ENCODE data around the gene TAB3. TPM values are rescaled to one million over a fixed set of nuclear protein-coding genes. Genes with fewer than 3 reads are reported as not detected.

TAB3 gene, protein sequence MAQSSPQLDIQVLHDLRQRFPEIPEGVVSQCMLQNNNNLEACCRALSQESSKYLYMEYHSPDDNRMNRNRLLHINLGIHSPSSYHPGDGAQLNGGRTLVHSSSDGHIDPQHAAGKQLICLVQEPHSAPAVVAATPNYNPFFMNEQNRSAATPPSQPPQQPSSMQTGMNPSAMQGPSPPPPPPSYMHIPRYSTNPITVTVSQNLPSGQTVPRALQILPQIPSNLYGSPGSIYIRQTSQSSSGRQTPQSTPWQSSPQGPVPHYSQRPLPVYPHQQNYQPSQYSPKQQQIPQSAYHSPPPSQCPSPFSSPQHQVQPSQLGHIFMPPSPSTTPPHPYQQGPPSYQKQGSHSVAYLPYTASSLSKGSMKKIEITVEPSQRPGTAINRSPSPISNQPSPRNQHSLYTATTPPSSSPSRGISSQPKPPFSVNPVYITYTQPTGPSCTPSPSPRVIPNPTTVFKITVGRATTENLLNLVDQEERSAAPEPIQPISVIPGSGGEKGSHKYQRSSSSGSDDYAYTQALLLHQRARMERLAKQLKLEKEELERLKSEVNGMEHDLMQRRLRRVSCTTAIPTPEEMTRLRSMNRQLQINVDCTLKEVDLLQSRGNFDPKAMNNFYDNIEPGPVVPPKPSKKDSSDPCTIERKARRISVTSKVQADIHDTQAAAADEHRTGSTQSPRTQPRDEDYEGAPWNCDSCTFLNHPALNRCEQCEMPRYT
- polyA plus RNA-seq (2013, experiment 1 of 2; ENCODE audit: insufficient read length), result 12.1 TPM
- polyA plus RNA-seq (2013, experiment 2 of 2; ENCODE audit: insufficient read length), result 10.1 TPM

DNA sequence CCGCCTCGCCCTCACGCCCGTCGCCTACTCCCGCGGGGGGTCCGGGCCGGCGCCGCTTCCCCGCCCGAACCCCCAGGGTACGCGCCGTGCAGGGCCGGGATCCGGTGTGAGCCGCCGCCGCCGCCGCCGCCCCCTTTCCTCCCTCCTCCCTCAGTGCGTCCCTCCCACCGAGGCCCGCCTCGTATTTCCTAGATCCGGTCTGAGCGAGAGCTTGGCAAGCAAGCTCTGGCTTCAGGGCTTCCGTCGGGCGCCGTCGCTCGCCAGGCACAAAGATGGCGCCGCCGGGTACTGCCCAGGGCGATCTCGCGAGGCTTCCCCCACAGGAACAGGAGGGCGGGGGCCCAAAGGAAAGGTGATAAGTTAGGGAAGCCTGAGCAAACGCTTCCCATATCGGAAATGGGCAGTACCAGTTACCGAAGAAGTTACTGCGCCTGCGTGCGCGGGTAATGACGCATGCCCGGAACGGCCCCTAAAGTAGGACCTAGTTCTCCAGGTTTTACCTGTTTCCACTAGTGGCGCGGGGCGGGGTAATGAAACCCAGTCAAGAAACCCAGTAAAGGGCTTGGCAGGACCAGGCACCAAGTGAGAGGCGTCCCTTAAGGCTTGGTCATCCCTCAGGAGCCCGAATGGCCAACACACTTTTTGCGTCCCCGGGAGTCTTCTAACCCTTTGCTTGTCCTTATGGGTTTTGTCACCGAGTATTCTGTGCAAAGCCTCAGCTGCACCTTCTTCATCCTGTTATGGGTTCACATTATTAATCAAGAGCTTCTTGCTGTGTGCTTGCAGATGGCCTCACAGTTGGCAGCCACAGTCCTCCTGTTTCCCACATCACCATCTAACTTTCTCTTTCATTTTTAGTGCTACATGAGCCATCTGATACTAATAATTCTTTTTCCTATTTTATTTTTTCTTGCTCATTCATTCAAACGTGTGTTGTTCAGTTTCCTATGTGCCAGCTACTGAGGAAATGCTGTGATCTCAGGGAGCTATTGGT, at the start of gene TAB3:
TSS of gene TAB3 (minus strand) at position 108 of the 994 bp plus-strand sequence. CDS start 29,666 bp downstream, outside the sequence.
- peak; percentile 97 for DNase-seq

DNA sequence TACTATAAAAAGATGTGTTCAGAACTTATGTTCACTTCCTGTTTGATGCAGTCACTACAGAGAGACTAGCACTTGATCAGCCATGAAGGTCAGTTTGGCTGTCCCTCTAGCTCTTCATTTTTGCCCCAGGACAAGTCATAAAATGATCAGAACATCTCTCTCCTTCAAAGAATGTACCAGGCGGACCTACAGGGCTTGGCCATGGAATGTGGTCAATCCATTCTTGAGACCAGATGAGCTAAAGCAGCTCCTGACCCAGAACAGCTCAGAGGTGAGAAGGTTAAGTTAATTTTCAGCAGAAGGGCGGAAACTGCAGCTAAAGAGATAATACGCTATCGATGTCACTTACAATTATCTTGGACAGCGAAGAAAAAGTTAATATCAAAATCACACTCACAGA, 49.2 kb upstream of the TAB3 start:
- no peak for DNase-seq

DNA sequence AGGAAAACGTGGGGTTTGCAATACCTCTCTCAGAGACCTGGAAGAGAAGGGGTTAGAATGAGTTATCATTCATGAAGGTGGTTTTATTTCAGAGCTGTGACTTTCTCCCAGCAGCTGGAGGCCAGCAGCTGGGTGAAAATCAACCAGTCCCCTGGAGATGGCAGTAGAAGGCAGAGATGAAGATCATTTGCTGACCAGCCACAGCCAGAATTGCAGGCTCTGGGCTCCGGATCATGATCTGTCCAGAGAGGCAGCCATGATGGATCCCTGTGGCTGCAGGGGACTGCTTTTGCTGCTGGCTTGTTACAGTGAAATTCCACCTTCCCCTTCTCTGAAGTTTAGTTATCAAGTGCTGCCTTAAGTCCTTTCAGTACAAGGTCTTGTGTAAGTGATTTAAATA, 46.9 kb upstream of the TAB3 start:
- no peak for DNase-seq

DNA sequence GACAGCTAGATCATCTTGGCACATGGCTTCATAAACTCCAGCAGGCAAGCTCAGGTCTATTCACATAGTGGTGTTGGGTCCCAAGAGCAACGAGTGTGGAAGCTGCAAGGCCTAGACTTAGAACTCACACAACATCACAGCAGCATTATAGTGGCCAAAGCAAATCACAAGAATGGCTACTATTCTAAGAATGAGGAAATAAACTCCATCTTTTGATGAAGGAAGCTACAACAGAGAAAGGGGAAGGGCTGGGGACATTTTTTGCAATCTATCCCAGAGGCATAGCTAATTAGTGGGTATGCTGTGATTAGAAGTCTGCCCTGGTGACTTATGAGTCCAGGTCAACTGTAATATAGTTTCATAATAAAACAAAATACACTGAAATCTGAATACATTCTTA, 42.9 kb upstream of the TAB3 start:
- no peak for DNase-seq

DNA sequence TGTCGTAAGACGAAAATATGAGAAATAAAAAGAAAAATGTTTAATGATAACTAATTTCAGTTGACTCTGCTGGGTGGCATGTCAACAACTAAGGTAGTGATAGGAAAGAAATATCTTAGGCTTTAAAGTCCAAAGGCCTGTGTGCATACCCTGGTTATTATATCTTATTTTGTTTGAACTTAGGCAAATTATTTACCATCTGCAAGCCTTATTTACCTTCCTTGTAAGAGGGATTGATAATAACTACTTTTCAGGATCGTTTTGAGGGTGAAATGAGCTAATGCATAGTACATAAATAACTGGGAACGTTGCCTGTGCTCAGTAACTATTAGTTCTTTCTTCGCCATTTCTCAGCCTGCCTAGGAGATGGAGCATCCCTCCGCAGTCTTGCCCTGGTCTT, 41.6 kb upstream of the TAB3 start:
- DNase-seq, result no peak

DNA sequence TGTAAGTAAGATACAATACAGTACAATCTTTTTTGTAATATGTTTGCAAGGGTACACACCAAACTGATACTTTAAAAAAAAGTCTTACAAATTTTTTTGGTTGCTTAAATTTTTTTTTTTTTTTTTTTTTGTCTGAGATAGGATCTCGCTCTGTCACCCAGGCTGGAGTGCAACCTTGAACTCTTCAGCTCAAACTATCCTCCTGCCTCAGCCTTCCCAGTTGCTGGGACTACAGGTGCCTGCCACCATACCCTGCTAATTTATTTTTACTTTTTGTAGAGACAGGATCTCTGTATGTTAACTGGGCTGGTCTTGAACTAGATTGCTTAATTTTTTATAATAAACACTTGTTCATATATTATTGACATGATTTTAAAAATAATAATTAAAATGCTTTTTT, 41.1 kb upstream of the TAB3 start:
- DNase-seq, result no peak

DNA sequence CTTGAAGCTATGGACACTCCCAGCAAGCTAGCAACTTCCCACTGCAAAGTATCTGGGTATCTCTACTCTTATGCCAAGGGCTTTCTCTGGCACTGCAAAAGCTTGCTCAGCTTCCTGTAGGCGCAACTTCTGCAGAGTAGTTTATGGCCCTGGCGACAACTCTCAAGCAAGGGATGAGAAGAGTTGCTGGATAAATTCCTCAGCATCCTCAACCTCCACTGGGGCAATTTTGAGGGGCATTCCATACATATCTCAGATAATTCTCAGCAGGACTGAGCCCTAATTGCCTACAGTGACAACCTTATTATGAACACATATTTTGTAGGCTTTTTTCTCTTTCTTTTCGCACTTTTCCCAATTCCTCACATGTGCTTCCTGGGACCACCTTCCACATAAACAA, 31.2 kb upstream of the TAB3 start:
- DNase-seq, result peak; percentile 28

DNA sequence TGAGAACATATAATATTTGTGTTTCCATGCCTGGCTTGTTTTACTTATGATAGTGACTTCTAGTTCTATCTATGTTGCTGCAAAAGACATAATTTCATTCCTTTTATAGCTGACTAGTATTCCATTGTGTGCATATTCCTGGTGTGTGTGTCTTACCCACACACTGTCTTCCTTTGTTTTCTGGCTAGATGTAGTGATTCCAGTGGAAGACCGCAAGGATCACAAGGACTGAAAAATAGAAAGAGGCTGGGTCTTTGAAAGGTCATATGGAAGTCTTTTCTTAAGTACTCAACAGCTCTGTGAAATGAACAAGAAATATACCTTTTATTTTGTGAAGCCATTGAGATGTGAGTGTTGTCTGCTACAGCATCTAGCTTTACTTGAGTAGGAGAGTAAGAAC, 29.4 kb upstream of the TAB3 start:
- DNase-seq, result no peak

DNA sequence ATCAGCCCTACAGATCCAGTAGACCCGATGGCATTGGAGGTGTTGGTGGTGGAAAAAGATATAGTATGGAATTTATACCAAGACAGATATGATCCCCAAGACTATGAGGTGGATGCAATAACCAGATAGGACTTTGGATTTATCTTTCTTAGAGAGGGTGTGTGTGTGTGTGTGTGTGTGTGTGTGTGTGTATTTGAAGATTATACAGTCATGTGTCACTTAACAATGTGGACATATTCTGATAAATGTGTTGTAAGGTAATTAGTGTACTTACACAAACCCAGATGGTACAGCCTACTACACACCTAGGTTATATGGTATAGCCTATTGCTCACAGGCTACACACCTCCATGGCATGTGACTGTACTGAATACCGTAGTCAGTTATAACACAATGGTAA, 24.4 kb upstream of the TAB3 start:
- DNase-seq, result no peak

DNA sequence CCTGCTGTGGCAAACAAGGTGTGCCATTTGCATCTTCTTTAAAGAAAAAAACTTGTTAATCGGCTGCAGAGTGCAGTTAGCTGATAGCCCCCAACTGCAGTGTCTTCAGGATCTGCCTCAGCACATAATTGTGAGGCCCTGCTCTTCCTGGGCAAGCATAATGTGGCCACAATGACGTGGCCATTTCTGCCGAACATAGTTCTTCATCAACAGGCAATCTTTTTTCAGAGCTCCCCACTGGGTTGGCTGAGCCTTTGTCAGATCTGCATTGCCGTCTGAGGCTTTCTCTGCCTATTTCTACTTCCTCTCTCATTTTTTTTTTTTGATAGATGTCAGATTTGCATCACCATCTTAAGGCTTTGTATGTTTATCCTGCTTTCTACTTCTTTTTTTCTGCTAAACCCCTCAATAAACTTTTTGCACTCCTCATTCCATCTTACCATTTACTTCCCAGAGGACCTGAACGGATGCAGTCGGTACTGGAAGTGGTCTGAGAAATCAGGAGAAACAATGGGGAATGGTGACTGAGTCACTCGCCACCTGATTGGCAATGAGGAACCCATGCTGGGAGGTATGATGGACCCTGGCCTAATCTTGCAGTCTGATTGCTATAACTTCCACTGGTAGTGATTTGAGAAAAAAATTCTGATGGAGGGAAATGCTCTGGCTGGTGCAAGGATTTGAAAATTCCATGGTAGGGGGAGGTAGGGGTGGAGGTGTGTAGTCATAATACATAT, 21.2 kb upstream of the TAB3 start:
- DNase-seq, result peak; percentile 49

DNA sequence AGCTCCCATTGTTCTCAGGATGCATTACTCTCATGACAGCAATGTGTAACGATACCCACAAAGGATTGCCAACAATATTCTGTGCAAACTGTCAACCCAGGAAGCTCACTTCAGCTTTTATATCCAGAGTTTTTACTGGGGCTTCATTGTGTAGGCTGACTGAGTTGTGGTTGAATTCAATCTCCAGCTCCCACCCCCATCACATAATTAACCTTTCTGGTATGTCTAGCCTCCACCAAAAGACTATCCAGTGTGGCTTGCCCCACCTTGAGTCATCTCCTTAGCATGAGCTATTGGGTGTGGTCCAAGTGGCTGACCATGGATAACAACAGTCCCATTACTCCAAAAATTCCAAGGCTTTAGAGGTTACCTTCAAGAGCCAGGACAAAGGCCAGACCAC, 17.7 kb upstream of the TAB3 start:
- DNase-seq, result peak; percentile 83

DNA sequence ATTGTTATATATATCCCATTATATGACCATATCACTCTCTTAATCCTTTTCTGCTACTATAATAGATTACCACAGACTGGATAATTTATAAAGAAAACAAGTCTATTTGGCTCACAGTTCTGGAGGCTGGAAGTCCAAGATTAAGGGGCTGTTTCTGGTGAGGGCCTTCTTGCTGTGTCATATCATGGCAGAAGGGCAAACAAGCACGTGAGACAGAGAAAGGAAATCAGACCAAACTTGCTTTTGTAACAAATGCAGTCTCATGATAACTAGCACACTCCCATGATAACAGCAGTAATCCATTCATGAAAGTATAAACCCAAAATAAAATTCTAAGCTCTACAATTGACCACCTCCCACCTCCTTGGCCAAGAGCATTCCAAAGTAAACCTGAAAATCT, 16.3 kb upstream of the TAB3 start:
- no peak for DNase-seq

DNA sequence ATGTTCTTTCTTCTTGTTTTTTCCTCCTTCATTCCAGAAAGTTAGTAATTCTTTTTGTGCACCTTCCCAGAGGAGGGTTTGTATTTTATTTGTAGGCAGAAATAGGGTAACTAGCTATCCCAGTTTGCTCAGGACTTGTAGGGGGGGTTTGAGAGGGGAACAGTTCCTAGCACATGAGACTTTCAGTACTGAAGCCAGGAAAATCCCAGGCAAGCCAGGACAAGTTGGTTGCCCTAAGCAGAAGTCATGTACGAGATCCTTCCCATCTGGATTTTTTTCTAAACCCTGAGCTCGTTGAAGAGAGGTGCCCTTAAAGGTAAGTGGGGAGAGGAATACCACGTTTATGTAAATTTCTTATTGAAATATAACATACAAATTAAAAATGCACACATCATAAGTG, 15.6 kb upstream of the TAB3 start:
- no peak for DNase-seq

DNA sequence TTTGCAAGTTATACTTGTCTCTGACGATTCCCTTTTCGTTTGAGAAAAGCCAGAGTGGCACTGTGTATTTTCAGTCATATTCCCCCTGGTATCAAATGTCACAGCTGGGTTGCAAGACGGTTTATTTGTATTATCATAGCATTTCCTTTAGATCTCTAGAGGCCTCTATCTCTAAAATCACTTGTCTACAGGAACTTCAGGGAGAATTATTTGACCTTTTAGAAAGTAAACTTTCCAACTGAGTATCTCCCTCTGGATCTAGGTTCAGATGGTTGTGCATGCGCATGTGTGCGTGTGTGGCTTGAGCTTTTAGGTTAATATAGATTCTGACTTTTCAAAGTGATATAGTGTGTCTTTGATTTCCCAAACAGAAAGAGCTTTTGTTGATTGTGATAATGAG, 15.1 kb upstream of the TAB3 start:
- no peak for DNase-seq

DNA sequence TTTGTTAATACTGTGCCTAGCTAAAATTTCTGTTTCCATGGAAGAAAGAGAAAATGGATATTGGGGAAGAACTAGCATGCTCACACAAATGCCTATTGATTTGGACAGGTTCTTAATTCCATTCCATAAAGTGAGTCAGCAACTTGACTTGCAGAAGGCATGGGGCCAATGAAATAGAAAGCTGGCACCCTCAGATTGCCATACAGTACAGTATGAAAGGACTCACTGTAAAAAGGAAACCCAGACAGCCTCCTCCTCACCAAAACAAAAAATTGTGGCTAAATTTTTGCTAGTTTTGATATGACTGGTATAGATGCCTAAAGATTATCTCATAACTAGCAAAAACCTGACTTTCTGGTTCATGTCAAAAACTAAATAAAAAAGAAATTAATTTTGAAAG, 11.2 kb upstream of the TAB3 start:
- no peak for DNase-seq

DNA sequence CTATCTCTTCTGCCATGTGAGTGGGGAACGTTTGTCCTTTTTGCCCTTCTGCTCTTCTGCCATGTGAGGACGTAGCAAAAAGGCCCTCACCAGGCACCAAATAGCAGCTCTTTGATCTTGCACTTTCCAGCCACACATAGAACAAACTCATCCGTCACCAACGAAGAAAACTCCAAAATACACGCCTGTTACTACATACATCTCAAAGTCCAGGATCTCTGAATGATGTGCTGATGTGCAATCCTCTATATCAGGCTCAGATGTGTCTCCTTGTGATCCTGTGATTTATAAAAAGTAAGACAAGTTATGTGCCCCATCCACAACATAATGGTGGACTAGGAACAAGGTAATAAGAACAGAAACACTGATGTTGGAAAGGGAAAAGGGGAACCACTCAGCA, 9.8 kb upstream of the TAB3 start:
- DNase-seq, result no peak

DNA sequence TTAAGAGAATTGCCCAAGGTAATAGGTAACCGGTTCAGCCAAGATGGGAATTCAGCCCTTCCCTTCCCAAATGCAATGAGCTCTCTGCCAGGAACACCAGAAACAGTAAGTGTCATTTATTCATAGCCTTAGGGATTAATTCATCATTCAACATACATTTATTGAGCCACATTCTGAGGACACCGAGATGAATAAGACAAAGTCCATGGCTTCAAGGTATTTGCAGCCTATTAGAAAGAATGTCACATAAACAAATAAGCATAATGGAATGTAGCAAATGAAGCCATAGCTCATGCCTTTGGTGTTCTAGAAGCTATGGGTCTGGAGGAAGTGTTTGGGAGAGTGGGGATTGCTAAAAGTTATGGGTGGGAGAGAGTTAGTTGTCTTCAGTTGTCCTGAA, 6.3 kb upstream of the TAB3 start:
- DNase-seq, result no peak

DNA sequence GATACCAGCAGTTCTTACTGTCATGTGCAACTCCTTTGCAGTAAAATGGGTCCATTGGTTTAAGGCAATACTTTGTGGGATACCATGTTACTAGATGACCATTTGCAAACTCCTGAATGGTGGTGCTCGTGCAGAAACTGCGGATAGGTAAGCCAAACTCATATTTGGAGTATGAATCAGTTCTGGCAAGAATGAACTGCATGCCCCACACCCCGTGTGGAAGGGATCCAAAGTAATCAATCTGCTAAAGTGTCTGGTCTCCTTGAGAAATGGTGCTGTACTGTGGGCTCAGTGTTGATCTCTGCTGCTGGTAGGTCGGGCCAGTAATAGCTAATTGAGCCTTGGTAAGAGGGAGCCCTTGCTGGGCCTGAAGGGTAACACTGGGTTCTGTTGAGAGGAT, 4.2 kb upstream of the TAB3 start:
- peak; percentile 10 for DNase-seq

DNA sequence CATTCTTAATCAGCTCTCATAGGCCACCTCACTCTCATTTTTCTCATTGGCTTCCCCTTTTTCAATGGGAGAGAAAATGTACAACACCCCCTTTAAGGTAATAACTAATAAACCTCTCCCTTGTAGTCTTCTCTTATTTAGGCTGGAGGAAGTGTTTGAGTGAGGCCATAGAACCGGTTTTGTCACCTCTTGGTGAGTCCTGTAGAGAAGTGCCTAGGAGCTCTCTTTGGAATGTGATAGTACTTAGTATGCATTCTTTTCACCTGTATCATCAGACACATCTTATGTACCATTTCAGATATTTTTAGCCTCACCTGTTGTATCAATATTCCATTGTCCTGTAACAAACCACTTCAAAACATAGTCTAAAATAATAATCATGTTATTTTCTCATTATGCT, 3.5 kb upstream of the TAB3 start:
- DNase-seq, result no peak

DNA sequence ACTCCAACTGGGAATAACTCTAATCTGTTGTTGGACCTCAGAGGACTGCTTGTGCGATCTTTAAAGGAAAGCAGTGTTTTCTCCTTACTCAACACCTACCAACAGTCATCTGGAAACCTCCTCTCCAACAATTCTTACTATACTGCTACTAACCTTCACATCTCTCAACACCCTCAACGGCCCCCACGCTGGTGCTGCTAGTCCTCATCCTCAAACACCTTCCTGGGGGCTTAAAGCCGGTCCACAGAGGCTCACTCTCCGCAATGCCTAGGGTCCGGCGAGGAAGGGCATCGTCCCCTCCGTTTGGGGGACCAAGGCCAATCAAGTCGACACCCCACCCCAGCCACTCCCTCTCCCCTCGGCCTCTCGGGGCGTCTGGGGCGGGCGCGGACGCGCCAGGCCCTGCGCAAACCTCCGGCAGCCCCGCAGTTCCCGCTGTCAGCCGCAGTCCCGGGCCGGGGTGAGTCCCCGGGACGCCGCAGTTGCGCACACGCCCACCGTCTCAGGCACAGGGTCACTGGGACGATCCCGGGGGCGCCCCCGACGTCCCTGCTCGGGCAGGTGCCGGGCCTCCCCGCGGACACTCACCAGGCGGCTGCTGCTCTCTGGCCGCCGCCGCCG, 418 bp downstream of the TAB3 start:
- DNase-seq, result no peak

DNA sequence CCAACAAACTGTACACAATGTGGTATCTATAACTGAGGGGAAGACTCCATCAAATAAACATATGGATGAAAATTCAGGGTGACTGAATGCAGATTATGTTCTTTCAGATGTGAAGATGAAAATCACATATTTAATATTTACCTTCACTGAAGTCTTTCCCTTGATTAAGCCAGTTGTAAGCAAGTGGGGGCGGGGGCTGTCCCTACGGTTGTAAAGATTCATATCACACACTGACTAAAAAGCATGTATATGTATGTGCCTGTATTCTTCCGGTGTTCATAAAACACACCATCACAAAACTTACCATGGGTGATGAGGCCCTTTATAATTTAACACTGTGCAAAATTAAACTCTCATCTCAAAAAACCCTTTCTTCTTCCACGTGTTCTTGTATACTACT, 1.3 kb downstream of the TAB3 start:
- no peak for DNase-seq

DNA sequence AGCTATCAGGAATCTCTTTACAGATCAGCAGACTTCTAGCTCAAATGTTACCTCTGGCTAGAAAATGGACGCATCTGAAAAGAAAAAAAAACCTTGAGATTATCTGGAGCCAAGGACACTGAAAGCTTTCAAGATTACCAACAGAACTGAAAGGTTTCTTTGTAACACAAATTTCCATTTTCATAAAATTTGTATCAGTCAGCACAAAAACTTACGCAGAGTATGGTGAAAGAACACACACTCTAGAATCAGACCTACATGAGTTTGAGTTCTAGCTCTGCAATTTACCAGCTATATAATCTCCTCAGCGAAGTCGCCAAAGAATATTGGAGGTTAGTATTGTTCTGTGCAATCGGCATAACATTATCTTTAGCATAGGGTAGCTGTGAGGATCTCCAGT, 1.8 kb downstream of the TAB3 start:
- no peak for DNase-seq

All from fibroblast of skin of abdomen (primary cell).